Esophagus squamous epithelium (tissue), 4 donors: Measurements from ENCODE around the gene GPSM1.

ENCODE experiments used
- POLR2A ChIP-seq, 4 donors: fragments of 450-650 bp; IDR thresholded peaks; one replicate each; pipeline ENCODE4 v1.6.1; 2017; ENCODE audit warnings: antibody characterized with exemption in 4 of 4, mild to moderate bottlenecking in 4 of 4, moderate library complexity in 3 of 4
- TF ChIP-seq, protein P1 (sequence below), 6 experiments: fragments of 450-650 bp in 4 of 6; fragments of 200-600 bp in 2 of 6; sonication (generic) in 2 of 6; IDR thresholded peaks; one replicate each; pipeline ENCODE4 v1.5.1; 2016 to 2019; ENCODE audit warnings: antibody characterized with exemption in 6 of 6, mild to moderate bottlenecking in 4 of 6, moderate library complexity in 4 of 6

DNA sequence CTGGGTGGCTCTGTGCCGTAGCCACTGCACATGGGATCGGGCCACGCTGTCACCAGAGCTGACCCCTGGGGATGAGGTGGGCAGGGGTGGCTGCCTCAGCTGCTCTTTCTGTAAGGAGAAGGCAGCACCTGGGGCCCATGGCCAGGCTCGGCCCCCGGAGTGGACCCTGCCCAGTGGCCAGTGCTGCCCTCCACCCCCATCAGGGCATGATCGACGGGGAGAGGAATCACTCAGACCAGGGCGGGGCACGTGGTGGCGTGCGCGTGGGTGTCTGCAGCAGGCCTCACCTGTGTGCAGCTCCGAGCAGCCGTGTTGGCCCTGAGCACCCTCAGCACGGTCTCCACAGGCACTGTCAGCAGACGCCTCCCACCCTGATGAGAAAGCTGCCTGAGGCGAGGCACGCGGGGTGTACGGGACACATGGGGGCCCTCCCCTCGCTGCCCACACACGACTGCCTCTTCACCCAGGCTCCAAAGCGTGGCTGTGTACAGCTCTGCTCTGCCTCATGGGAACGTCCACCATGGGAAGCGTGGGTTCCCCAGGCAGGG, 54.7 kb downstream of the GPSM1 start:
- TF ChIP-seq, protein P1, sequence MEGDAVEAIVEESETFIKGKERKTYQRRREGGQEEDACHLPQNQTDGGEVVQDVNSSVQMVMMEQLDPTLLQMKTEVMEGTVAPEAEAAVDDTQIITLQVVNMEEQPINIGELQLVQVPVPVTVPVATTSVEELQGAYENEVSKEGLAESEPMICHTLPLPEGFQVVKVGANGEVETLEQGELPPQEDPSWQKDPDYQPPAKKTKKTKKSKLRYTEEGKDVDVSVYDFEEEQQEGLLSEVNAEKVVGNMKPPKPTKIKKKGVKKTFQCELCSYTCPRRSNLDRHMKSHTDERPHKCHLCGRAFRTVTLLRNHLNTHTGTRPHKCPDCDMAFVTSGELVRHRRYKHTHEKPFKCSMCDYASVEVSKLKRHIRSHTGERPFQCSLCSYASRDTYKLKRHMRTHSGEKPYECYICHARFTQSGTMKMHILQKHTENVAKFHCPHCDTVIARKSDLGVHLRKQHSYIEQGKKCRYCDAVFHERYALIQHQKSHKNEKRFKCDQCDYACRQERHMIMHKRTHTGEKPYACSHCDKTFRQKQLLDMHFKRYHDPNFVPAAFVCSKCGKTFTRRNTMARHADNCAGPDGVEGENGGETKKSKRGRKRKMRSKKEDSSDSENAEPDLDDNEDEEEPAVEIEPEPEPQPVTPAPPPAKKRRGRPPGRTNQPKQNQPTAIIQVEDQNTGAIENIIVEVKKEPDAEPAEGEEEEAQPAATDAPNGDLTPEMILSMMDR (IDR thresholded peaks at IDR 0.05) = no peak
- no peak for TF ChIP-seq POLR2A (IDR thresholded peaks at IDR 0.05)
